ENCODE data around the gene PRTG.
"Not testable (repeated sequence)": the region's sequence is repeated elsewhere in the genome, so short reads cannot be mapped to it uniquely, and the experiment has no call there.

Gene PRTG

GRCh38 chr15:55696221-55696620 is 46.7 kb downstream of the PRTG start:
- DNase-seq (ENCODE audit: low read depth): no peak

DNA sequence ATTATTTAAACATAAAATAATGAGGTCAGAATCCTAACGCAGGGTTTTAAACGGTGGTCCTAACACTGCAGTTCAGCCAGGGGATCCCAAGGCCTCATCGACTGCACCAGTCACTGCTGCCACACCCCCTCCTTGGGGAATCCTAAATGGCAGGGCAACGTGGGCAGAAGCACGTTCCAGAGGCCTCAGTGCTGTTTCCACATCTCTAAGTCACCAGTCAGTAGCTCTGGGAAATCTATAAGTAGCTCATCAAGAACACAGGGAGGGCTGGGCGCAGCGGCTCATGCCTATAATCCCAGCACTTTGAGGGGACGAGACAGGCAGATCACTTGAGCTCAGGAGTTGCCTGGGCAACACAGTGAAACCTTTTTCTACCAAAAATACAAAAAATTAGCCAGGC is 47.5 kb downstream of the PRTG start:
- DNase-seq (ENCODE audit: low read depth): no peak

DNA sequence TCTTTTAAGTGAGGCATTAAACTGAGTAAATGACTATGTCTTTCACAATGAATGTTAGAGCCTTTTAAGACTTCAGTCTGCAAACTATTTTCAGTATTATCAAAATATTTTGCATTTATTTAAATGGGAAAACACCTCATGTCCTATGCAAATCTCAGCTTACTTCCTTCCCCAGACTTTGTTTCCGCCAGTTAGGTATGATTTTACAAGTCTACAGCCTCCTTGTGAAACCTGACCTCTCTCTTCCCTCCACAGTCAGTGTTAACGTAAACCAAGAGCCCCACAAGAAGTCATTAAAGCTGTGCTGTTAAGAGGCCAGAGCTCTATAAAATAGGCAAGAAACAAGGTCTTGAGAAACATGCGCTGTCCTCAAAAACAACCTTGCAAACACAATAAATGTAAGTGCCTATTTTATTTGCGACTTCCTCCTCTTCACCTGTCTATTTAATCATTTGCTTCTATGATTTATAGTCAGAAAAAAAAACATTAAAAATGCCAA is 48.3 kb downstream of the PRTG start:
- no peak for DNase-seq (ENCODE audit: low read depth)

- DNase-seq (ENCODE audit: low read depth): not testable (repeated sequence)
Measured at GRCh38 chr15:55693116-55693515, 49.8 kb downstream of the PRTG start.

- no peak for DNase-seq (ENCODE audit: low read depth)
Measured at GRCh38 chr15:55687792-55688191, 55.2 kb downstream of the PRTG start.

- DNase-seq (ENCODE audit: low read depth): no peak
Measured at GRCh38 chr15:55685286-55685685, 57.7 kb downstream of the PRTG start.

- DNase-seq (ENCODE audit: low read depth): no peak
Measured at GRCh38 chr15:55683376-55683775, 59.6 kb downstream of the PRTG start.

DNA sequence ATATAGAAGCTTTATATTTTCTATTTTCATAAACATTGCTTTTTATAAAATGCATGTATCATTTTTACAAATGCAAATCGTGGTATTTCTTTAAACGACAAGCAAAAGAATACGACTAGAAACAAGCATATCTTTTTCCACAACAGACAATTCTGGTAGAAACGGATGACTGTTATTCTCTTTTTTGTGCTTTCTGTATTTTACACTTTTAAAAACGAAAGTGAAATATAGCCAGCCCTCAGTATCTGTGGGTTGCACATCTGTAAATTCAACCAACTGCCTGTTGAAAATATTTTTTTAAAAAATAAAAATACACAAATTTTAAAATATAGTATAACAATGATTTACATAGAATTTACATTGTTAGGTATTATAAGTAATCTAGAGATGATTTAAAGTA is 61.3 kb downstream of the PRTG start:
- no peak for DNase-seq (ENCODE audit: low read depth)

- no peak for DNase-seq (ENCODE audit: low read depth)
Measured at GRCh38 chr15:55676507-55676906, 66.4 kb downstream of the PRTG start.

DNA sequence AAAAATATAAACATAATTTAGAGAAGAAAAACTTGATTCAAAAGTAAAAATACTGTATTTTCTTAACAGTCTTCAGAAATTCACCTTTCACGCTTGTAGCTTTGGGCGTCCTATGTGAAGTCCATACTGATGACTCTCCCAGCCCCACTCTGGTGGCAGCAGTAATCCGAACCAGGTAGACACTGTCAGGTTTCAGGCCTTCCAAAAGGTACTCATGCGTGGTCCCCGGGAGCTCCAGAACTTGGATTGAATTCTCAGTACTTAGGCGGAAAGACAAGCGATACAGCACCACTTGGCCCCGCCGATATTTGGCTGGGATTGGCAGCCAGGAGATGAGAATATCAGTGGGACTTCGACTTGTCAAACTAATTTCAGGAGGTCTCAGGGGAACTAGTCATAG is 69.7 kb downstream of the PRTG start:
- DNase-seq (ENCODE audit: low read depth): no peak

GRCh38 chr15:55669270-55669669 is 73.7 kb downstream of the PRTG start:
- DNase-seq (ENCODE audit: low read depth): no peak

- DNase-seq (ENCODE audit: low read depth): no peak
Measured at GRCh38 chr15:55665605-55666227, 77.2 kb downstream of the PRTG start.

DNA sequence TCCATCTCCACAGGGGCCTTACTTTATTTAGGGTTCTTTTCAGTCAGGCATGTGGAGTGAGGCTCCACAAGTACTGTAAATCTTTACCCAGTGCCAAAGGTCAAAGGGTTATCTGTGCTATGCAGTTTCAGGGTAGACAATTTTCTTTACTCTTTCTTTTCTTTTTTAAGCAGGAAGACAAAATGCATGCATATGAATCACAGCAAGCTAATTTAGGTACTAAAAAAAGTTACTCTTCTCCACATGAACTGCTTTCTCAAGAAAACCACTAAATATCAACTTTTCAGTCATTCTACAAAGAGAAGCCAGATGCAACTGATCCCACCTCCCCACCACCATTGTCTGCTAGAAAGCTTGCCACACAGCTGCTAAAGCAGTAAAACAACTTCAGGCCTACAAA is 81.5 kb downstream of the PRTG start:
- DNase-seq (ENCODE audit: low read depth): no peak

GRCh38 chr15:55660153-55660552 is 82.8 kb downstream of the PRTG start:
- DNase-seq (ENCODE audit: low read depth): no peak

DNA sequence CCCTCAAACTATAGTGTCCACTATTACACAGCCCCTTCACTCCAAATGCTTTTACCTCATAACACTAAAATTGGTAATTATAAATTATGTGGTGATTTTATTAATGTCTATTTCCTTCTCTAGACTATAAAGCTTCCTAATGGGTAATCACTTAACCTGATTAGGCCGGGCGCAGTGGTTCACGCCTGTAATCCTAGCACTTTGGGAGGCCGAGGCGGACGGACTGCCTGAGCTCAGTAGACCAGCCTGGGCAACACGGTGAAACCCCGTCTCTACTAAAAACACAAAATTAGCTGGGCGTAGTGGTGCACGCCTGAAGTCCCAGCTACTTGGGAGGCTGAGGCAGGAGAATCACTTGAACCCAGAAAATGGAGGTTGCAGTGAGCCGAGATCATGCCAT is 83.5 kb downstream of the PRTG start:
- no peak for DNase-seq (ENCODE audit: low read depth)

DNA sequence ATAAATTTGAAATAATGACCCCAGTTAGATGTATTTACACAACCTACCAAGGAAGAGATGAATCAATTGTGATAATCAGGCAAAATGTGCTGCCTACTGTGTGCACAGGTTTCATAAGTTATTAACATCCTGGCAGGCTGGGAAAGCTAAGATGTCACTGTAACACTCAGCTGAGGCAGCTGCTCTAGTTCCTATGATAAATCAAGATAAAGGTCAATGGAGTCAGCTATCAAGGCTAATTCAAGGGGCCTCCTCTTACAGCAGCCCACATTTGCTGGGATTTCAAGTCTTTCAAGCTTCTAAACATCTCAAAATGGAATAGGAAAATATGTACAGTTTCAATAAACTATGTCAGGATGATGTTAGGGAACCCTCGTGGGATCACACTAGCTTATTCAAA is 84.1 kb downstream of the PRTG start:
- no peak for DNase-seq (ENCODE audit: low read depth)

DNA sequence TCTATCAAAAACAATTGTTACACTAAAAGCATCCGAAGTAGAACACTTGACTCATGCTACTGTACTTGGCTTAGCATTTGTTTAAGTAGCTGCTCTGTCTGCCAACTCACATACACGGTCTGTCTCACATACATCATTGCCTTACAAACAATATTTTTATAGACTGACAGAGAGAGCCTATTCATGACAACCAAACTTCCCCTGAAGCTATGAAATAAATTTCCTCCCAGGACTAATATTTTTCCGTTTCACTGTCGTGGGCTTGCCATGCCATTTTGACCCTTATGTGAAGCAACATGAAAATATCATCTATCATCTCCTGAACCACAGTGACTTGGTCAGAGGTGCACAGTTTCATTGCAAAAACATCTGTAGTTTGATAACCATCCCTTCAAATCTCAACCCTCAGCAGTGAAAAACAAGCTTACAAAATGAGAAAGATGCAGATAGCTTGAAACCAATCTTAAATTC is 88.4 kb downstream of the PRTG start:
- DNase-seq (ENCODE audit: low read depth): no peak

DNA sequence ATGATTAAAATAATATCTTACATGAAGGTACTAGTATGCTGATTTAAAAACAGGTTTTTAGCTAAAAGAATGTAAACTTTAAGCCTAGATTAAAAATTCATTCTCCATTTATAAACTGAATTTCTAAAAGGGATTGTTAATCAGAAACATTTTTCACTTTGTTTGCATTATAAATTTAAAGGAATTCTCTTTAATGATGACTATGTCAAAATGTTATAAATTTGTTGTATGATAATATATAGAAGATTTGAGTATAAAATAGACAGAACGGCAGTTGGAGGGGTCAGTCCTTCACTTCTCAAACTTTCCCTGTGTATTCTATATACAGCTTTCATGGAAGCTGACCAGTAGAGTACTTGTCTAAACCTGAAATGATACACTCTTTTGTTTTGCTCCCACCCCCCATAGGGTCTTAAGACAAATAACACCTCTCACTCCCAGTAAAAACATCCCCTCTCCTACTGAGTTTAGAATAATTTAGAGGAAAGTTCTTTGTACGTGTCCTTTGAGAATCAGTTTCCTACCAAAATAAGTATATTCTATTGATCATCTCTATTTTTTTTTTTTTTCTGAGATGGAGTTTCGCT is 90.0 kb downstream of the PRTG start:
- DNase-seq (ENCODE audit: low read depth): no peak

DNA sequence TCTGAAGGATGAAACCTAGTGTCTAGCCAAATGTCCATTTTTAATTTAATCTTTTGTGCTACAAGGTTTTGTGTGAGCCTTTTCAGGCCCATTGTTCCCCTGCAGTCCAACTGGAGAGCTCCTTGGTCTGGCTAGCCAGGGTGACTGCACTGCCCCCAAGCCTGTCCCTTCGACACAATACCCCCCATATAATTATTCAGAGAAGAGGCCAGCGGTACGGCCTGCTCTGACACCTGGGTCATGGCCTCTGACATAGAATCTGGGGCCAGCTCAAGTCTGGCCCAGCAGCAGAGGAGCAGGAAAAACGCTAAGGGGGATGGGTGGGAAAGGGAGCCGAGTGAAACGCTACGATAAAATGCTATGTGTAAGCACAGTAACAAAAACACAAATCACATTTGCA is 90.6 kb downstream of the PRTG start:
- no peak for DNase-seq (ENCODE audit: low read depth)

DNA sequence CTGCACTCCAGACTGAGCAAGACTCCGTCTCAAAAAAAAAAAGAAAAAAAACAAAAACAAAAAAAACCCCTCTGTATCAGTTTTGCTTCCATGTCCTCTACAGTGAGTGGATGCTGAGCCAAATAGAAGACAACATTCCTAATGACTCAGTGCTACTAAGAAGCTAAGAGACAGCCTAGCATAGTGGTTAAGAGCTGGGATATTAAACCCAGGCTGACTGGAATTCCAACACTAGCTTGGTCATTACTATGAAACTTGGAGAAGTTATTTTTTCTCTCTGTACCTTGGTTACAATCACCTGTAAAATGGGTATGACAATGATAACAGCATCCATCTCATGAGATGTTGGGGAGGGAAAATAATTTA is 93.9 kb downstream of the PRTG start:
- no peak for DNase-seq (ENCODE audit: low read depth)

GRCh38 chr15:55638764-55639163 is 104.2 kb downstream of the PRTG start:
- no peak for DNase-seq (ENCODE audit: low read depth)

GRCh38 chr15:55637086-55637485 is 105.9 kb downstream of the PRTG start:
- no peak for DNase-seq (ENCODE audit: low read depth)

GRCh38 chr15:55633731-55634130 is 109.2 kb downstream of the PRTG start:
- DNase-seq (ENCODE audit: low read depth): no peak

GRCh38 chr15:55632434-55632833 is 110.5 kb downstream of the PRTG start:
- no peak for DNase-seq (ENCODE audit: low read depth)

Data from activated T-helper 9 cell treated with anti-CD3 and anti-CD28 coated beads, Interleukin-2, amount 50 U/mL, for 16 hours (primary cell).